K562 (cell line): ENCODE results near the gene SNX4. TPM values are rescaled to one million over a fixed set of nuclear protein-coding genes. Genes with fewer than 3 reads are reported as not detected.

Experiments
- RUNX1 ChIP-seq: sonication (generic); IDR thresholded peaks from 2 replicates; pipeline ENCODE4 v1.6.1; 2016; ENCODE audit warnings: antibody characterized with exemption, low read depth
- SREBF2 ChIP-seq: sonication (generic); formaldehyde crosslinking; IDR thresholded peaks from 2 replicates; pipeline ENCODE4 v1.4.0; 2020; ENCODE audit warnings: mild to moderate bottlenecking, missing genetic modification reagents
- ZNF175 ChIP-seq: fragments of 200-800 bp; sonication (Bioruptor generic); IDR thresholded peaks from 2 replicates; pipeline ENCODE4 v1.6.1; 2016; ENCODE audit warnings: low read depth, mild to moderate bottlenecking, missing genetic modification characterization, missing compliant biosample characterization
- polyA plus RNA-seq, 8 experiments: library from polyadenylated mRNA; depleted of rRNA in 4 of 8; stranded (reverse) in 5 of 8; unstranded in 3 of 8; fragments of >200 nt; fragmentation: Nextera tagmentation in 2 of 8; fragmentation: Illumina TruSeq in 1 of 8; extraction: Ambion mirVana in 2 of 8; extraction: Trizol in 1 of 8; gene quantifications; 2 replicates each; pipeline versions ENCODE4 v1.2.1 to v1.2.3, GENCODE V29; 2011 to 2014; ENCODE audit warnings: inconsistent platforms in 1 of 8, missing spikeins in 1 of 8
- total RNA-seq, 7 experiments: library from RNA; depleted of rRNA in 6 of 7; stranded (reverse); fragments of >200 nt in 6 of 7; fragmentation: Illumina TruSeq in 2 of 7; extraction: Trizol in 2 of 7; gene quantifications; 2 replicates each; pipeline versions ENCODE4 v1.2.1 to v1.2.3, GENCODE V29; 2011 to 2021; ENCODE audit warnings: low replicate concordance in 1 of 7
- TF ChIP-seq, protein P1 (sequence below): fragments of 250-450 bp; sonication (Bioruptor Pico); IDR thresholded peaks from 2 replicates; pipeline ENCODE4 v1.5.0; 2021; ENCODE audit warnings: mild to moderate bottlenecking, moderate library complexity
- TF ChIP-seq, protein P2 (sequence below), 3 experiments: fragments of 200-800 bp in 1 of 3; sonication (Bioruptor generic) in 1 of 3; sonication (generic) in 1 of 3; formaldehyde crosslinking in 1 of 3; IDR thresholded peaks; 2 replicates each; pipeline versions ENCODE4 v1.6.1 to v1.8.0; 2016 to 2022; ENCODE audit warnings: mild to moderate bottlenecking in 2 of 3, missing compliant biosample characterization in 2 of 3, missing genetic modification characterization in 2 of 3, missing genetic modification reagents in 1 of 3
- TF ChIP-seq, protein P3 (sequence below): fragments of 450-650 bp; IDR thresholded peaks from 2 replicates; pipeline ENCODE4 v1.6.1; 2016; ENCODE audit warnings: low read depth
- TF ChIP-seq, protein P4 (sequence below): fragments of 150-350 bp; conservative IDR thresholded peaks from 2 replicates; pipeline ENCODE4 v1.6.1; 2014; ENCODE audit warnings: low read length

The SNX4 gene
- total and polyA plus RNA-seq, 9 of the 15 experiments (the other 6 are each of a cell fraction or from before 2014, with no cell fraction given) = 11.4 to 40.3 (median 30.0) TPM

DNA sequence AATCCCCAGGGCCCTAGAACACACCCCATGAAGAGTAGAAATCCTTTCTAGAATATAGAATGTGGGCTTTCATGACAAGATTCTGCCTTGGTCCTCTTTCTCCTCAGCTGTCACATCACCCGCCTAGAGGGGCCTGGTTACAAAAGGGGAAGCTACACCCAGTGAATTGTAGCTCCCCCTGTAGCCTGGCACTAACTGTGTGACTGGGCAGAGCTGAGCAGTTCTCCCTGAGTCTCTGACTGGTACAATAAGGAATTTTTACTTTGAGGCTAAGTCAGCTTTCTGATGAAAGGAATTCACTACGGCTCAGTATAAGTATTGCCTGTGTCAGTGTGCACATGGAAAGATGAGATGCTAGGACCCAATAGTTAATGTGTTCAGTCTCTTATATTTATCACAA, 116.2 kb downstream of the SNX4 start (continued):
- TF ChIP-seq, protein P1, sequence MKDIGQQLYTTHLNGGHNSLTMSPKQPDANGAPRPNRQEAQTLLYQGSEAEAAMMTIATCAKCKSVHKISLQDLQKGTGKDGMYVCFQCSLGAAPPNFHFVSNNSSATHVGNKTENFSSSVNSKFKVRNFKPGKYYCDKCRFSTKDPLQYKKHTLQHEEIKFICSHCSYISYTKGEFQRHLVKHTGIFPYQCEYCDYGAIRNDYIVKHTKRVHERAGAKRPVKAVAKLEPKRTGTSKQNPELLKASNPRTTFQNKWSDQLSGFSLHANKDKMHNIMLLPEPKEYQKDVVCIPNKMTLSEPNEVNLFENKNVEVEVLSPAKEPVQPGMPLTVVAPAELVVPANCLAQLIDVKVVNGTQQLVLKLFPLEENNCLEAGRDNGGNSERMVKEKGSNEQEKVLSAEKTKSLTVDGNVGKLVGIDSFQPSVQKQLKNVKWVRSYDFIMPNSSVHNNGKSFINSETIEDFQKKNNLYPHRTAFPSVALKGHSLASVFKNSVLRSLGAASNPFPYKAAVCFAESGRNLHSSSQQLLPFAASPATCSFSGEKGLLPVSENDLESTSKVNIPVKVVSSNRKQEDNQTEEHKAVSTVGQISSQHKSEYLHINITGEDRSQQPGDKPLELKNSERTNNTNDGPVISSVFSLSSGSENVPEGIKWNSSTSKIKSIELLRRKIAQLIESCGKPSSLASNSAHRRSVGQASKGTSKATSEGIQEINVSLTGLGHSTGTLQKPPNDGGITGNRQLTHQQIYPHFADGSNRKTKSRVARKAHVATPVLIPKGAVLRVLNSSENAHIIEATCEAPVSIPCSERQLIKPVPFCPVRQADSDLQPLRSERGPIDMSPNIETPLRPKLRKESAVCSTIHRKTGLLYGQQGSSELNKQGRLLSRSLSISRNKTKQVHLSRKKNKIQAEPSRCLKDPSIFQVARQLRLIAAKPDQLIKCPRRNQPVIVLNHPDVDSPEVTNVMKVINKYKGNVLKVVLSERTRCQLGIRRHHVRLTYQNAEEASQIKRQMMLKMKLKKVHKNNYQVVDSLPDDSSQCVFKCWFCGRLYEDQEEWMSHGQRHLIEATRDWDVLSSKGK (CRISPR knock-in tag) = no peak
- TF ChIP-seq, protein P2, sequence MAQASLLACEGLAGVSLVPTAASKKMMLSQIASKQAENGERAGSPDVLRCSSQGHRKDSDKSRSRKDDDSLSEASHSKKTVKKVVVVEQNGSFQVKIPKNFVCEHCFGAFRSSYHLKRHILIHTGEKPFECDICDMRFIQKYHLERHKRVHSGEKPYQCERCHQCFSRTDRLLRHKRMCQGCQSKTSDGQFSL (CRISPR knock-in tag; IDR thresholded peaks at IDR 0.05) = no peak
- TF ChIP-seq, protein P2 (tag; IDR thresholded peaks at IDR 0.05) = no peak
- TF ChIP-seq, protein P3, sequence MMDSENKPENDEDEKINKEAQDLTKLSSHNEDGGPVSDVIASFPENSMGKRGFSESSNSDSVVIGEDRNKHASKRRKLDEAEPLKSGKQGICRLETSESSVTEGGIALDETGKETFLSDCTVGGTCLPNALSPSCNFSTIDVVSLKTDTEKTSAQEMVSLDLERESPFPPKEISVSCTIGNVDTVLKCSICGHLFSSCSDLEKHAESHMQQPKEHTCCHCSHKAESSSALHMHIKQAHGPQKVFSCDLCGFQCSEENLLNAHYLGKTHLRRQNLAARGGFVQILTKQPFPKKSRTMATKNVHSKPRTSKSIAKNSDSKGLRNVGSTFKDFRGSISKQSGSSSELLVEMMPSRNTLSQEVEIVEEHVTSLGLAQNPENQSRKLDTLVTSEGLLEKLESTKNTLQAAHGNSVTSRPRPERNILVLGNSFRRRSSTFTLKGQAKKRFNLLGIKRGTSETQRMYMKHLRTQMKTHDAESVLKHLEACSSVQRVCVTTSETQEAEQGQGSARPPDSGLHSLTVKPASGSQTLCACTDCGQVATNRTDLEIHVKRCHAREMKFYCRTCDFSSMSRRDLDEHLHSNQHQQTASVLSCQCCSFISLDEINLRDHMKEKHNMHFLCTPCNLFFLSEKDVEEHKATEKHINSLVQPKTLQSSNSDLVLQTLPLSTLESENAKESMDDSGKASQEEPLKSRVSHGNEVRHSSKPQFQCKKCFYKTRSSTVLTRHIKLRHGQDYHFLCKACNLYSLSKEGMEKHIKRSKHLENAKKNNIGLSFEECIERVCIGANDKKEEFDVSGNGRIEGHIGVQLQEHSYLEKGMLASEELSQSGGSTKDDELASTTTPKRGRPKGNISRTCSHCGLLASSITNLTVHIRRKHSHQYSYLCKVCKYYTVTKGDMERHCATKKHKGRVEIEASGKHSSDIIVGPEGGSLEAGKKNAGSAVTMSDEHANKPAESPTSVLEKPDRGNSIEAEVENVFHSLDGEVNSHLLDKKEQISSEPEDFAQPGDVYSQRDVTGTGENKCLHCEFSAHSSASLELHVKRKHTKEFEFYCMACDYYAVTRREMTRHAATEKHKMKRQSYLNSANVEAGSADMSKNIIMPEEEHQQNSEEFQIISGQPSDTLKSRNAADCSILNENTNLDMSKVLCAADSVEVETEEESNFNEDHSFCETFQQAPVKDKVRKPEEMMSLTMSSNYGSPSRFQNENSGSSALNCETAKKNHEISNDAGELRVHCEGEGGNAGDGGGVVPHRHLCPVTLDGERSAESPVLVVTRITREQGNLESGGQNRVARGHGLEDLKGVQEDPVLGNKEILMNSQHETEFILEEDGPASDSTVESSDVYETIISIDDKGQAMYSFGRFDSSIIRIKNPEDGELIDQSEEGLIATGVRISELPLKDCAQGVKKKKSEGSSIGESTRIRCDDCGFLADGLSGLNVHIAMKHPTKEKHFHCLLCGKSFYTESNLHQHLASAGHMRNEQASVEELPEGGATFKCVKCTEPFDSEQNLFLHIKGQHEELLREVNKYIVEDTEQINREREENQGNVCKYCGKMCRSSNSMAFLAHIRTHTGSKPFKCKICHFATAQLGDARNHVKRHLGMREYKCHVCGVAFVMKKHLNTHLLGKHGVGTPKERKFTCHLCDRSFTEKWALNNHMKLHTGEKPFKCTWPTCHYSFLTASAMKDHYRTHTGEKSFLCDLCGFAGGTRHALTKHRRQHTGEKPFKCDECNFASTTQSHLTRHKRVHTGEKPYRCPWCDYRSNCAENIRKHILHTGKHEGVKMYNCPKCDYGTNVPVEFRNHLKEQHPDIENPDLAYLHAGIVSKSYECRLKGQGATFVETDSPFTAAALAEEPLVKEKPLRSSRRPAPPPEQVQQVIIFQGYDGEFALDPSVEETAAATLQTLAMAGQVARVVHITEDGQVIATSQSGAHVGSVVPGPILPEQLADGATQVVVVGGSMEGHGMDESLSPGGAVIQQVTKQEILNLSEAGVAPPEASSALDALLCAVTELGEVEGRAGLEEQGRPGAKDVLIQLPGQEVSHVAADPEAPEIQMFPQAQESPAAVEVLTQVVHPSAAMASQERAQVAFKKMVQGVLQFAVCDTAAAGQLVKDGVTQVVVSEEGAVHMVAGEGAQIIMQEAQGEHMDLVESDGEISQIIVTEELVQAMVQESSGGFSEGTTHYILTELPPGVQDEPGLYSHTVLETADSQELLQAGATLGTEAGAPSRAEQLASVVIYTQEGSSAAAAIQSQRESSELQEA = no peak
- TF ChIP-seq, protein P4, sequence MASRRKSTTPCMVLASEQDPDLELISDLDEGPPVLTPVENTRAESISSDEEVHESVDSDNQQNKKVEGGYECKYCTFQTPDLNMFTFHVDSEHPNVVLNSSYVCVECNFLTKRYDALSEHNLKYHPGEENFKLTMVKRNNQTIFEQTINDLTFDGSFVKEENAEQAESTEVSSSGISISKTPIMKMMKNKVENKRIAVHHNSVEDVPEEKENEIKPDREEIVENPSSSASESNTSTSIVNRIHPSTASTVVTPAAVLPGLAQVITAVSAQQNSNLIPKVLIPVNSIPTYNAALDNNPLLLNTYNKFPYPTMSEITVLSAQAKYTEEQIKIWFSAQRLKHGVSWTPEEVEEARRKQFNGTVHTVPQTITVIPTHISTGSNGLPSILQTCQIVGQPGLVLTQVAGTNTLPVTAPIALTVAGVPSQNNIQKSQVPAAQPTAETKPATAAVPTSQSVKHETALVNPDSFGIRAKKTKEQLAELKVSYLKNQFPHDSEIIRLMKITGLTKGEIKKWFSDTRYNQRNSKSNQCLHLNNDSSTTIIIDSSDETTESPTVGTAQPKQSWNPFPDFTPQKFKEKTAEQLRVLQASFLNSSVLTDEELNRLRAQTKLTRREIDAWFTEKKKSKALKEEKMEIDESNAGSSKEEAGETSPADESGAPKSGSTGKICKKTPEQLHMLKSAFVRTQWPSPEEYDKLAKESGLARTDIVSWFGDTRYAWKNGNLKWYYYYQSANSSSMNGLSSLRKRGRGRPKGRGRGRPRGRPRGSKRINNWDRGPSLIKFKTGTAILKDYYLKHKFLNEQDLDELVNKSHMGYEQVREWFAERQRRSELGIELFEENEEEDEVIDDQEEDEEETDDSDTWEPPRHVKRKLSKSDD = no peak
- TF ChIP-seq ZNF175 (CRISPR knock-in tag) = no peak
- no peak for TF ChIP-seq SREBF2 (CRISPR knock-in tag)
- TF ChIP-seq RUNX1 = no peak
